ENCODE results near the gene SHC1.

GRCh38 chr1:154937085-154937987 lies 33.2 kb downstream of the SHC1 start:
- TF ChIP-seq FOXM1 (IDR thresholded peaks at IDR 0.05; ENCODE audit: borderline replicate concordance), result peak; percentile 62; the same call in 1 of the 2 replicates
- TF ChIP-seq NFRKB (IDR thresholded peaks at IDR 0.05), result no peak
- no peak for TF ChIP-seq ARNT (IDR thresholded peaks at IDR 0.05)
- peak; percentile 96 for TF ChIP-seq PKNOX1 (IDR thresholded peaks at IDR 0.05)

Measured in HEK293T (cell line).